ENCODE data around the gene IL10.

DNA sequence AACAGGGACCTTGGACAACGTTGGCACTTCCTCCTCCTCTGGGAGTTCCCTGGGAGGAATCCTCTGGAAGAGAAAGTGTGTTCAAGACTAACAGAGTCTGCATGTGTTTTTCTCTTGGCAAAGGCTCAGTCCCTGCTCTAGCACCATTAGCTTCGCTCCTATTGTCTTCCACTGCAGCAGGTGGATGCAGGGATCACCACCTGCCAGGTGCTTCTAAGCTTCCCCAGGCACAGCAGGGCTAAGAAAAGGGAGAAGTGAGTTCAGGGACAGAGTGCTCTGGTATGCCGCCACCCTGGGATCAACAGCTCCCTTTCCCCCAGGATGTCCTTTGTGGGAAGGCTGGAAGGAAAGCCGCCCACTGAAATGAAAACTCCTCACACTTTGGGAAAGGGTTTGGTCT lies 49.2 kb upstream of the IL10 start:
- TF ChIP-seq, protein P1, sequence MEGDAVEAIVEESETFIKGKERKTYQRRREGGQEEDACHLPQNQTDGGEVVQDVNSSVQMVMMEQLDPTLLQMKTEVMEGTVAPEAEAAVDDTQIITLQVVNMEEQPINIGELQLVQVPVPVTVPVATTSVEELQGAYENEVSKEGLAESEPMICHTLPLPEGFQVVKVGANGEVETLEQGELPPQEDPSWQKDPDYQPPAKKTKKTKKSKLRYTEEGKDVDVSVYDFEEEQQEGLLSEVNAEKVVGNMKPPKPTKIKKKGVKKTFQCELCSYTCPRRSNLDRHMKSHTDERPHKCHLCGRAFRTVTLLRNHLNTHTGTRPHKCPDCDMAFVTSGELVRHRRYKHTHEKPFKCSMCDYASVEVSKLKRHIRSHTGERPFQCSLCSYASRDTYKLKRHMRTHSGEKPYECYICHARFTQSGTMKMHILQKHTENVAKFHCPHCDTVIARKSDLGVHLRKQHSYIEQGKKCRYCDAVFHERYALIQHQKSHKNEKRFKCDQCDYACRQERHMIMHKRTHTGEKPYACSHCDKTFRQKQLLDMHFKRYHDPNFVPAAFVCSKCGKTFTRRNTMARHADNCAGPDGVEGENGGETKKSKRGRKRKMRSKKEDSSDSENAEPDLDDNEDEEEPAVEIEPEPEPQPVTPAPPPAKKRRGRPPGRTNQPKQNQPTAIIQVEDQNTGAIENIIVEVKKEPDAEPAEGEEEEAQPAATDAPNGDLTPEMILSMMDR (IDR thresholded peaks at IDR 0.05): no peak
- TF ChIP-seq POLR2A (IDR thresholded peaks at IDR 0.05): no peak

All from tibial nerve (tissue), 3 donors.